Measurements from ENCODE around the gene GABBR2. TPM values are rescaled to one million over a fixed set of nuclear protein-coding genes. Genes with fewer than 3 reads are reported as not detected.

The GABBR2 gene
- total RNA-seq, 1 experiment from 2014 or later = 1.9 TPM

GRCh38 chr9:98453589-98454311 is 255.0 kb downstream of the GABBR2 start:
- no peak for DNase-seq (ENCODE audit: low read depth)

GRCh38 chr9:98451576-98451975 is 257.2 kb downstream of the GABBR2 start:
- DNase-seq (ENCODE audit: low read depth) = no peak

- DNase-seq (ENCODE audit: low read depth) = peak; percentile 49
Measured at GRCh38 chr9:98450496-98450895, 258.2 kb downstream of the GABBR2 start.

GRCh38 chr9:98449871-98450270 is 258.9 kb downstream of the GABBR2 start:
- DNase-seq (ENCODE audit: low read depth) = no peak

GRCh38 chr9:98445576-98445975 is 263.2 kb downstream of the GABBR2 start:
- DNase-seq (ENCODE audit: low read depth) = no peak

- no peak for DNase-seq (ENCODE audit: low read depth)
Measured at GRCh38 chr9:98444601-98445000, 264.1 kb downstream of the GABBR2 start.

GRCh38 chr9:98442541-98442940 is 266.2 kb downstream of the GABBR2 start:
- DNase-seq (ENCODE audit: low read depth) = peak; percentile 37

- DNase-seq (ENCODE audit: low read depth) = peak; percentile 24
Measured at GRCh38 chr9:98442114-98442513, 266.6 kb downstream of the GABBR2 start.

GRCh38 chr9:98438666-98439065 is 270.1 kb downstream of the GABBR2 start:
- DNase-seq (ENCODE audit: low read depth) = no peak

GRCh38 chr9:98437458-98438034 is 271.2 kb downstream of the GABBR2 start:
- DNase-seq (ENCODE audit: low read depth) = no peak

GRCh38 chr9:98432960-98433359 is 275.8 kb downstream of the GABBR2 start:
- no peak for DNase-seq (ENCODE audit: low read depth)

GRCh38 chr9:98432134-98432533 is 276.6 kb downstream of the GABBR2 start:
- DNase-seq (ENCODE audit: low read depth) = no peak

GRCh38 chr9:98430535-98431292 is 278.0 kb downstream of the GABBR2 start:
- no peak for DNase-seq (ENCODE audit: low read depth)

- DNase-seq (ENCODE audit: low read depth) = peak; percentile 36
Measured at GRCh38 chr9:98429613-98430012, 279.1 kb downstream of the GABBR2 start.

- no peak for DNase-seq (ENCODE audit: low read depth)
Measured at GRCh38 chr9:98428454-98428853, 280.3 kb downstream of the GABBR2 start.

- no peak for DNase-seq (ENCODE audit: low read depth)
Measured at GRCh38 chr9:98427491-98427890, 281.2 kb downstream of the GABBR2 start.

- no peak for DNase-seq (ENCODE audit: low read depth)
Measured at GRCh38 chr9:98425079-98425478, 283.7 kb downstream of the GABBR2 start.

GRCh38 chr9:98419260-98419603 is 289.5 kb downstream of the GABBR2 start:
- DNase-seq (ENCODE audit: low read depth) = no peak

GRCh38 chr9:98418578-98419259 is 290.0 kb downstream of the GABBR2 start:
- no peak for DNase-seq (ENCODE audit: low read depth)

- DNase-seq (ENCODE audit: low read depth) = no peak
Measured at GRCh38 chr9:98416294-98417248, 292.2 kb downstream of the GABBR2 start.

- DNase-seq (ENCODE audit: low read depth) = no peak
Measured at GRCh38 chr9:98415782-98416181, 293.0 kb downstream of the GABBR2 start.
